HepG2 (cell line): ENCODE data around the gene KXD1. TPM values are rescaled to one million over a fixed set of nuclear protein-coding genes. Genes with fewer than 3 reads are reported as not detected.

ENCODE experiments used
- MBD4 ChIP-seq: IDR thresholded peaks from 2 replicates; pipeline ENCODE4 v1.6.1; 2012; ENCODE audit warnings: low read length, inconsistent platforms, borderline replicate concordance
- MXD4 ChIP-seq: IDR thresholded peaks from 2 replicates; pipeline ENCODE4 v1.6.1; 2016; ENCODE audit warnings: mild to moderate bottlenecking, missing biosample characterization, missing genetic modification reagents
- NFYB ChIP-seq: sonication (generic); formaldehyde crosslinking; IDR thresholded peaks from 2 replicates; pipeline ENCODE4 v1.4.0; 2020; ENCODE audit warnings: missing genetic modification reagents
- RNF2 ChIP-seq: fragments of 450-650 bp; conservative IDR thresholded peaks from 2 replicates; pipeline ENCODE4 v1.6.1; 2016; ENCODE audit warnings: low read depth
- SMAD9 ChIP-seq: sonication (generic); formaldehyde crosslinking; IDR thresholded peaks from 2 replicates; pipeline ENCODE4 v1.5.1; 2020; ENCODE audit warnings: mild to moderate bottlenecking, missing genetic modification reagents
- SMARCC2 ChIP-seq: fragments of 450-650 bp; IDR thresholded peaks from 2 replicates; pipeline ENCODE4 v1.6.1; 2017; ENCODE audit warnings: antibody characterized with exemption, mild to moderate bottlenecking
- SMC3 ChIP-seq: IDR thresholded peaks from 2 replicates; pipeline ENCODE4 v1.6.1; 2011; ENCODE audit warnings: low read length, improper control_type of control experiment
- SP2 ChIP-seq: sonication (generic); formaldehyde crosslinking; IDR thresholded peaks from 2 replicates; pipeline ENCODE4 v1.5.1; 2020; ENCODE audit warnings: mild to moderate bottlenecking, missing genetic modification reagents
- TAF1 ChIP-seq: sonication (generic); formaldehyde crosslinking; IDR thresholded peaks from 2 replicates; pipeline ENCODE4 v1.4.0; 2020; ENCODE audit warnings: missing genetic modification reagents
- TBX2 ChIP-seq: sonication (generic); formaldehyde crosslinking; IDR thresholded peaks from 2 replicates; pipeline ENCODE4 v1.5.0; 2020; ENCODE audit warnings: missing genetic modification reagents, mild to moderate bottlenecking, borderline replicate concordance
- TMF1 ChIP-seq: sonication (generic); formaldehyde crosslinking; IDR thresholded peaks from 2 replicates; pipeline ENCODE4 v1.8.1; 2022; ENCODE audit warnings: low read depth, missing genetic modification reagents
- XBP1 ChIP-seq: sonication (generic); formaldehyde crosslinking; IDR thresholded peaks from 2 replicates; pipeline ENCODE4 v1.5.0; 2020; ENCODE audit warnings: missing genetic modification reagents
- ZNF230 ChIP-seq: sonication (generic); formaldehyde crosslinking; IDR thresholded peaks from 2 replicates; pipeline ENCODE4 v1.4.0; 2020; ENCODE audit warnings: mild to moderate bottlenecking, missing genetic modification reagents
- ZNF296 ChIP-seq: sonication (generic); formaldehyde crosslinking; conservative IDR thresholded peaks from 2 replicates; pipeline ENCODE4 v1.5.0; 2020; ENCODE audit warnings: mild to moderate bottlenecking, missing genetic modification reagents
- ZNF343 ChIP-seq: sonication (generic); formaldehyde crosslinking; IDR thresholded peaks from 2 replicates; pipeline ENCODE4 v1.4.0; 2020; ENCODE audit warnings: mild to moderate bottlenecking, missing genetic modification reagents
- ZNF709 ChIP-seq: sonication (generic); formaldehyde crosslinking; IDR thresholded peaks from 2 replicates; pipeline ENCODE4 v1.5.0; 2020; ENCODE audit warnings: mild to moderate bottlenecking, missing genetic modification reagents
- ZNF768 ChIP-seq: sonication (generic); formaldehyde crosslinking; IDR thresholded peaks from 2 replicates; pipeline ENCODE4 v1.4.0; 2020; ENCODE audit warnings: missing genetic modification reagents
- ZNF792 ChIP-seq: IDR thresholded peaks from 2 replicates; pipeline ENCODE4 v1.6.1; 2016
- polyA plus RNA-seq, 8 experiments: library from polyadenylated mRNA; depleted of rRNA in 3 of 8; stranded (reverse) in 7 of 8; unstranded in 1 of 8; fragments of >200 nt; fragmentation: Illumina TruSeq in 4 of 8; extraction: Trizol in 4 of 8; gene quantifications; 2 replicates each; pipeline versions ENCODE4 v1.2.1 to v1.2.3, GENCODE V29; 2011 to 2016; ENCODE audit warnings: low read depth in 4 of 8, missing spikeins in 1 of 8, mixed read lengths in 1 of 8; ENCODE audit not compliant: insufficient read depth in 1 of 8
- total RNA-seq, 5 experiments: library from RNA; depleted of rRNA; stranded (reverse); fragments of >200 nt; fragmentation: Illumina TruSeq; extraction: Trizol; gene quantifications; 2 replicates each; pipeline ENCODE4 v1.2.3, GENCODE V29; 2016; ENCODE audit warnings: low read depth in 1 of 5
- TF ChIP-seq, protein P1 (sequence below): sonication (generic); formaldehyde crosslinking; IDR thresholded peaks from 2 replicates; pipeline ENCODE4 v1.5.0; 2020; ENCODE audit warnings: missing genetic modification reagents, mild to moderate bottlenecking, borderline replicate concordance
- TF ChIP-seq, protein P2 (sequence below): sonication (generic); formaldehyde crosslinking; IDR thresholded peaks from 2 replicates; pipeline ENCODE4 v1.5.0; 2020; ENCODE audit warnings: missing genetic modification reagents, mild to moderate bottlenecking, borderline replicate concordance
- TF ChIP-seq, protein P3 (sequence below): sonication (generic); formaldehyde crosslinking; IDR thresholded peaks from 2 replicates; pipeline ENCODE4 v1.4.0; 2020; ENCODE audit warnings: missing genetic modification reagents
- TF ChIP-seq, protein P4 (sequence below): sonication (generic); formaldehyde crosslinking; IDR thresholded peaks from 2 replicates; pipeline ENCODE4 v1.9.0; 2021; ENCODE audit warnings: missing genetic modification reagents, mild to moderate bottlenecking, borderline replicate concordance

Gene KXD1
- total and polyA plus RNA-seq, 2 of the 13 experiments (the other 11 are each of a cell fraction or from before 2014, with no cell fraction given): 44.6 to 143 TPM

DNA sequence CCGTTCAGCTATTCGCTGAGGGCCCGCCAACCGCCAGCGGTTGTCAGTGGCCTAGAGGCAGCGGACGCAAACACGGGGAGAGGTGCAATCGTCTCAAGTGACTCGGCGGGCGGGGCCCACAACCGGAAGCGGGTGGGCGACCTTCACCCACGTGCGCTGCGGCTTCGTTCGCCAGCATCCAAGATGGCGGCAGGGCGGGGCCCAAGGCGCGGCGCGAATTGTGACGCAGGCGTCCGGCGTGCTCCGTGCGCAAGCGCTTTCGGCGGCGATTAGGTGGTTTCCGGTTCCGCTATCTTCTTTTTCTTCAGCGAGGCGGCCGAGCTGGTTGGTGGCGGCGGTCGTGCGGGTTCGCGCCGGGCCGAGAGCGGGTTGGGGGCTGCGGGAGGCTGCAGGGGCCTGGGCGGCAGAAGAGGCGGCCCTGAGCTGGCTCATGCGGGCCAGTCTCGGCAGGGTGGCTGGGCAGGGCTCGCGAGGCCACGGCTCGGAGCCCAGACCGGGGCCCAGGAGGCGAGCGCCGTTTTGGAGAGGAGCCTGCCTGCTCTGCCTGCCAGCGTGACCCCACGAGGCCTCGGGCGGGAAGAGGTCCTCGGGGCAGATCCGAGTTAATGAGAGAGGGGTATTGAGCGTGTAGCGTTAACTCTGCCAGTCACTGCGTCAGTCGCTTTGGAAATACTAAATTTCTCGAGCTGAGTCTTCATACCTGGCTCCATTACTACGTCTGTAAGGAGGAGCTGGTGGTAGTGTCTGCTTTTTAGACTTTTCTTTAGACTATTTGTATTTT is 14.1 kb downstream of the KXD1 start, which contains the start of gene UBA52 (continued):
- TF ChIP-seq SMAD9 (CRISPR knock-in tag): no peak
- TF ChIP-seq, protein P1, sequence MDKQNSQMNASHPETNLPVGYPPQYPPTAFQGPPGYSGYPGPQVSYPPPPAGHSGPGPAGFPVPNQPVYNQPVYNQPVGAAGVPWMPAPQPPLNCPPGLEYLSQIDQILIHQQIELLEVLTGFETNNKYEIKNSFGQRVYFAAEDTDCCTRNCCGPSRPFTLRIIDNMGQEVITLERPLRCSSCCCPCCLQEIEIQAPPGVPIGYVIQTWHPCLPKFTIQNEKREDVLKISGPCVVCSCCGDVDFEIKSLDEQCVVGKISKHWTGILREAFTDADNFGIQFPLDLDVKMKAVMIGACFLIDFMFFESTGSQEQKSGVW: no peak
- peak; percentile 91 for TF ChIP-seq TAF1 (CRISPR knock-in tag)
- TF ChIP-seq MBD4: no peak
- peak; percentile 78; the same call in 1 of the 2 replicates for TF ChIP-seq ZNF343 (CRISPR knock-in tag)
- peak; percentile 91; the same call in 1 of the 2 replicates for TF ChIP-seq ZNF230 (CRISPR knock-in tag)
- TF ChIP-seq ZNF296 (CRISPR knock-in tag): no peak
- peak; percentile 100 for TF ChIP-seq MXD4 (CRISPR knock-in tag)
- TF ChIP-seq SMARCC2: no peak
- TF ChIP-seq SMC3: no peak
- peak; percentile 73 for TF ChIP-seq SP2 (CRISPR knock-in tag)
- peak; percentile 68 for TF ChIP-seq ZNF709 (CRISPR knock-in tag)
- peak; percentile 88; the same call in 1 of the 2 replicates for TF ChIP-seq ZNF792 (CRISPR knock-in tag)
- no peak for TF ChIP-seq RNF2
- TF ChIP-seq TBX2 (CRISPR knock-in tag): peak; percentile 92
- TF ChIP-seq, protein P2, sequence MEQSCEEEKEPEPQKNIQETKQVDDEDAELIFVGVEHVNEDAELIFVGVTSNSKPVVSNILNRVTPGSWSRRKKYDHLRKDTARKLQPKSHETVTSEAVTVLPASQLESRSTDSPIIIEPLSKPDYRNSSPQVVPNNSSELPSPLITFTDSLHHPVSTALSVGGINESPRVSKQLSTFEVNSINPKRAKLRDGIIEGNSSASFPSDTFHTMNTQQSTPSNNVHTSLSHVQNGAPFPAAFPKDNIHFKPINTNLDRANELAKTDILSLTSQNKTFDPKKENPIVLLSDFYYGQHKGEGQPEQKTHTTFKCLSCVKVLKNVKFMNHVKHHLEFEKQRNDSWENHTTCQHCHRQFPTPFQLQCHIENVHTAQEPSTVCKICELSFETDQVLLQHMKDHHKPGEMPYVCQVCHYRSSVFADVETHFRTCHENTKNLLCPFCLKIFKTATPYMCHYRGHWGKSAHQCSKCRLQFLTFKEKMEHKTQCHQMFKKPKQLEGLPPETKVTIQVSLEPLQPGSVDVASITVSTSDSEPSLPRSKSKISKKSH (CRISPR knock-in tag): no peak
- peak; percentile 65 for TF ChIP-seq NFYB (CRISPR knock-in tag)
- TF ChIP-seq, protein P3, sequence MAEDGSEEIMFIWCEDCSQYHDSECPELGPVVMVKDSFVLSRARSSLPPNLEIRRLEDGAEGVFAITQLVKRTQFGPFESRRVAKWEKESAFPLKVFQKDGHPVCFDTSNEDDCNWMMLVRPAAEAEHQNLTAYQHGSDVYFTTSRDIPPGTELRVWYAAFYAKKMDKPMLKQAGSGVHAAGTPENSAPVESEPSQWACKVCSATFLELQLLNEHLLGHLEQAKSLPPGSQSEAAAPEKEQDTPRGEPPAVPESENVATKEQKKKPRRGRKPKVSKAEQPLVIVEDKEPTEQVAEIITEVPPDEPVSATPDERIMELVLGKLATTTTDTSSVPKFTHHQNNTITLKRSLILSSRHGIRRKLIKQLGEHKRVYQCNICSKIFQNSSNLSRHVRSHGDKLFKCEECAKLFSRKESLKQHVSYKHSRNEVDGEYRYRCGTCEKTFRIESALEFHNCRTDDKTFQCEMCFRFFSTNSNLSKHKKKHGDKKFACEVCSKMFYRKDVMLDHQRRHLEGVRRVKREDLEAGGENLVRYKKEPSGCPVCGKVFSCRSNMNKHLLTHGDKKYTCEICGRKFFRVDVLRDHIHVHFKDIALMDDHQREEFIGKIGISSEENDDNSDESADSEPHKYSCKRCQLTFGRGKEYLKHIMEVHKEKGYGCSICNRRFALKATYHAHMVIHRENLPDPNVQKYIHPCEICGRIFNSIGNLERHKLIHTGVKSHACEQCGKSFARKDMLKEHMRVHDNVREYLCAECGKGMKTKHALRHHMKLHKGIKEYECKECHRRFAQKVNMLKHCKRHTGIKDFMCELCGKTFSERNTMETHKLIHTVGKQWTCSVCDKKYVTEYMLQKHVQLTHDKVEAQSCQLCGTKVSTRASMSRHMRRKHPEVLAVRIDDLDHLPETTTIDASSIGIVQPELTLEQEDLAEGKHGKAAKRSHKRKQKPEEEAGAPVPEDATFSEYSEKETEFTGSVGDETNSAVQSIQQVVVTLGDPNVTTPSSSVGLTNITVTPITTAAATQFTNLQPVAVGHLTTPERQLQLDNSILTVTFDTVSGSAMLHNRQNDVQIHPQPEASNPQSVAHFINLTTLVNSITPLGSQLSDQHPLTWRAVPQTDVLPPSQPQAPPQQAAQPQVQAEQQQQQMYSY (CRISPR knock-in tag): no peak
- peak; percentile 55; the same call in 1 of the 2 replicates for TF ChIP-seq ZNF768 (CRISPR knock-in tag)
- TF ChIP-seq TMF1 (CRISPR knock-in tag): no peak
- TF ChIP-seq, protein P4, sequence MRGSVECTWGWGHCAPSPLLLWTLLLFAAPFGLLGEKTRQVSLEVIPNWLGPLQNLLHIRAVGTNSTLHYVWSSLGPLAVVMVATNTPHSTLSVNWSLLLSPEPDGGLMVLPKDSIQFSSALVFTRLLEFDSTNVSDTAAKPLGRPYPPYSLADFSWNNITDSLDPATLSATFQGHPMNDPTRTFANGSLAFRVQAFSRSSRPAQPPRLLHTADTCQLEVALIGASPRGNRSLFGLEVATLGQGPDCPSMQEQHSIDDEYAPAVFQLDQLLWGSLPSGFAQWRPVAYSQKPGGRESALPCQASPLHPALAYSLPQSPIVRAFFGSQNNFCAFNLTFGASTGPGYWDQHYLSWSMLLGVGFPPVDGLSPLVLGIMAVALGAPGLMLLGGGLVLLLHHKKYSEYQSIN: no peak
- TF ChIP-seq XBP1 (CRISPR knock-in tag): no peak
